ENCODE data around the gene OR14I1.
"Not testable (repeated sequence)": the region's sequence is repeated elsewhere in the genome, so short reads cannot be mapped to it uniquely, and the experiment has no call there.

Gene OR14I1

GRCh38 chr1:248688527-248689298, 13.9 kb downstream of the OR14I1 start:
- no peak for DNase-seq

DNA sequence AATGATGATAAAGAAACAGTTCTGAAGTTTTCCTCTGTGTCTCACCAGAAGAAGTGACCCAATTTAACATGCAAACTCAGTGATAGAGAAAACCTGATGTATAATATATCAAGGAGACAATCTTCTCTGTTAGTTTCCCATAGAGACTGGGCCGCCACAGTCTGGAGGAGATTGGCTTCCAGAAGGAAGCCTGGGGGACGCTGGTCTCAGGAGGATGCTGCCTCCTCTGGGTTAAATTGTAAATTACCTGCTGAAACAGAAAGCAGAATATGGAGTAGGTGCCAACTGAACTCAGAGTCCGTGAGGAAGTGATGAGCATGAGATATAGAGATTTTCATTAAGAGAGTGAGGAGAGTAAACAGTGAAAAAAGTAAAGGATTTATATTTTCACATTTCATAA, 15.8 kb downstream of the OR14I1 start:
- DNase-seq, result no peak

- no peak for DNase-seq
Measured at GRCh38 chr1:248681651-248682050, 20.9 kb downstream of the OR14I1 start.

DNA sequence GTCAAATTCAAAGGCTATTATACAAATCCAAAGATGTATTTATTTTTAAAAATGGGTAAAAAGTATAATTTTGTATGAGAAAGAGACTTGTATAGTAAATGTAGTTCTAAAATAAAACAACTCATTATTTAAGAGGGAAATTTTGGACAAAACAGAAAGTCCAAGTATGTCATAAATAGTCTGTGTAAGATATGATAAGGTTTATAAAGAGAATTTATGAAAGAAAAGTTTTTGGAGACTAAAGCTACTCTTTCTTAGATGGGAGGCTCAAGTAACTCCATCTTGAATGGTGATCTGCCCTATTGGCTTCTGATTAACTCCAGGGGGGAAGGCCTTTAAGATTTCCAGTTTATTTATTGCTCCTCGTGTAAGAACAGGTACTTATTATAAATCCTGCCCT, 32.6 kb downstream of the OR14I1 start:
- DNase-seq, result no peak

GRCh38 chr1:248663453-248664328, 38.9 kb downstream of the OR14I1 start:
- not testable (repeated sequence) for DNase-seq

DNA sequence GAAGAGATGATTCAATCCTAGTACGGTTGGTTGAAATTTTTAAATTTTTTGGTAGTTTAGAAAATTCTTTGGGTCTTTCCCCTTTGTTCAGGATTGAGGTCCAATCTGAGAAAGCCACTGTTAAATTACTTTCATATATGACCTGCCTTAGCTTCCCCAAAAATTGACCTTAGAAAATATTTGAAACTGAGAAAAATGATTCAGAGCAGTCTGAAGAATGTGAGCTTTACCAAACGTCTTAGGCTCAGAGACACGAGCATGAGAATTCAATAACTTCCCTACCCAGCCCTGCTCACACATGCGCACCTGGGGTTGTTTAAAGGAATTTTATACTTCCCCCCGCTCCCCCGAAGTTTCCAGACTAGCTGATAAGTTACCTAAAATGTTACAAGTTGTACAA, 45.8 kb downstream of the OR14I1 start:
- DNase-seq, result not testable (repeated sequence)

DNA sequence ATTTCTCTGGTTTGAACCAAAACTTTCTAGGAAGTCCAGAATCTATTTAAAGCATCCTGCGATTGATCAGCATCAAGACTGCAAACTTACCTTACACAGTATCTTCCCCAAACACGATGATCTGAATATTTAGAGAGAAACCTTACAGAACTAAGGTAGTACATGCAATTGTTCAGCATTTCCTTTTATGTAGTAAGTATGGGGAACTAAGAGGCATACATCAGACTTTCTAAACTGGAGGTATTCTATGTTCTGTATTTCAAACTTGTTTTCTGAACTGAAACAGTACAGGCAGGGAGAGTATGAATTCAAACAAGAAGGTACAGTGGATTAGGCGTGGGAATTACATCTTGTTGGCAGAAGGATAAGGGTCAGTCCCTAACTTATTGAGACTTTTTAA, 47.2 kb downstream of the OR14I1 start, which contains the start of gene OR2T27:
TSS of gene OR2T27 (minus strand) at position 175 of the 400 bp plus-strand sequence. CDS start 4,644 bp downstream, outside the sequence.
- DNase-seq, result not testable (repeated sequence)

Measured in right kidney (tissue), 1 donor.